Endodermal cell (in vitro differentiated cells): ENCODE data around the gene DTNA. TPM values are rescaled to one million over a fixed set of nuclear protein-coding genes. Genes with fewer than 3 reads are reported as not detected.
A peak's percentile ranks its signal among the peaks of the same experiment; 100 is the strongest.

Experiments used
- DNase-seq: peaks from one replicate; pipeline ENCODE4 v3.0.0-alpha.2; 2017
- H3K27ac ChIP-seq: 2 replicates; pipeline ENCODE4 v1.5.1; 2013; ENCODE audit warnings: mild to moderate bottlenecking, low read depth, low read length, moderate library complexity
- H3K27me3 ChIP-seq: 2 replicates; pipeline ENCODE4 v1.6.1; 2013; ENCODE audit warnings: mild to moderate bottlenecking, low read length, moderate library complexity; ENCODE audit not compliant: insufficient read depth, control insufficient read depth, poor library complexity, severe bottlenecking
- H3K36me3 ChIP-seq: 2 replicates; pipeline ENCODE4 v1.7.0; 2013; ENCODE audit warnings: mild to moderate bottlenecking, low read length, moderate library complexity; ENCODE audit not compliant: control insufficient read depth, insufficient read depth
- H3K4me1 ChIP-seq: one replicate; pipeline ENCODE4 v1.7.0; 2013; ENCODE audit warnings: low read length; ENCODE audit not compliant: control insufficient read depth, insufficient read depth
- H3K4me3 ChIP-seq: 2 replicates; pipeline ENCODE4 v1.5.1; 2013; ENCODE audit warnings: mild to moderate bottlenecking, low read length, moderate library complexity
- H3K9ac ChIP-seq: 2 replicates; pipeline ENCODE4 v1.6.1; 2013; ENCODE audit warnings: mild to moderate bottlenecking, low read length, moderate library complexity; ENCODE audit not compliant: poor library complexity, severe bottlenecking; ENCODE audit errors: extremely low read depth
- H3K9me3 ChIP-seq: 2 replicates; pipeline ENCODE4 v1.6.1; 2013; ENCODE audit warnings: mild to moderate bottlenecking, low read length, moderate library complexity; ENCODE audit not compliant: control insufficient read depth
- H3K27ac Mint-ChIP-seq: 2 replicates; pipeline ENCODE4 v1.8.0; 2020; ENCODE audit warnings: mixed read lengths
- H3K27me3 Mint-ChIP-seq: 2 replicates; pipeline ENCODE4 v1.8.0; 2021; ENCODE audit warnings: mild to moderate bottlenecking, mixed read lengths; ENCODE audit not compliant: insufficient read depth
- H3K36me3 Mint-ChIP-seq: 2 replicates; pipeline ENCODE4 v1.8.0; 2020; ENCODE audit warnings: low read depth, mixed read lengths
- H3K4me1 Mint-ChIP-seq: 2 replicates; pipeline ENCODE4 v1.8.0; 2020; ENCODE audit warnings: mixed read lengths
- H3K4me3 Mint-ChIP-seq: 2 replicates; pipeline ENCODE4 v1.8.0; 2020; ENCODE audit warnings: mild to moderate bottlenecking, moderate library complexity, mixed read lengths
- H3K9me3 Mint-ChIP-seq: 2 replicates; pipeline ENCODE4 v1.8.0; 2020; ENCODE audit warnings: mild to moderate bottlenecking, mixed read lengths
- CTCF ChIP-seq: fragments of 200-600 bp; sonication (generic); conservative IDR thresholded peaks from 2 replicates; pipeline ENCODE4 v1.5.0; 2021; ENCODE audit warnings: antibody characterized with exemption, mild to moderate bottlenecking
- WGBS, 2 experiments: methylation state at CpG; one replicate each; pipeline versions ENCODE4 v1.1.5 to v1.1.7; 2013; ENCODE audit warnings: missing lambda C conversion rate in 2 of 2, mixed read lengths in 1 of 2; ENCODE audit not compliant: insufficient coverage in 1 of 2, insufficient read length in 1 of 2; 5-methylcytosine and 5-hydroxymethylcytosine counted together
- total RNA-seq, 2 donors: library from RNA; stranded (reverse); fragmentation: NEBNext Ultra II Directional in 1 of 2; extraction: Animal tissue kit (Norgen Biotek cat#: 25700) in 1 of 2; gene quantifications; 2 replicates in 1 of 2; 3 replicates in 1 of 2; pipeline ENCODE4 v1.2.1, GENCODE V29; 2021

Gene DTNA
- total RNA-seq, 2 donors from 2014 or later: 45.6 to 51.6 TPM

GRCh38 chr18:34805878-34806351 is 95.8 kb downstream of the DTNA start:
- H3K36me3 ChIP-seq: no peaks in the 10 kb centered on the region

DNA sequence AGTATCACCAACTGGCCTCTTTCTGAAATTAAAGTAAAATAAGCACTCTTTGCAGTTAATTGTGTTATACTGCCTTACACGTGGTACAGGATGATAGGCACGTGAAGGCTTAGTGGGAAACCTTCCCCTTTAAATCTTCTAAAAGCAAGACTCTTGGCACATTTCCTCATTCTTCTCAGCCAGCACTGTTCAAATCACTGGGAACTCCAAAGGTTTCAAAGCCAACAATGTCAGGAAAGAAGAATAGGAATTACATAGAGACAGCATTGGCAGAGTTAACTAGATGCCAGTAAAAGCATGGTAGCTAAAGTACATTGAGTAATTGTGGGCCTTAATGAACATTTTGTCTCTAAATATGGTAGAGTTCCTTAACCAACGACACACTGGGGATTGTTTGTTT is 96.4 kb downstream of the DTNA start:
- Histone ChIP-seq H3K27me3 (no peaks in the 10 kb centered on the region), H3K4me1 (peaks cover 3% of the 10 kb centered on the region), H3K4me3 (no peak overlapping the region), H3K27ac (no peak overlapping the region), H3K36me3 (no peaks in the 10 kb centered on the region), H3K9me3 (no peaks in the 10 kb centered on the region), H3K9ac (no peak overlapping the region)
- TF ChIP-seq CTCF: no peak
- no peaks in the 10 kb centered on the region for H3K36me3 Mint-ChIP-seq
- 95 to 97% methylated on average over 3 of the region's 3 CpGs for whole genome bisulfite sequencing, 2 experiments
- no peaks in the 10 kb centered on the region for H3K27me3 Mint-ChIP-seq
- no peaks in the 10 kb centered on the region for H3K9me3 Mint-ChIP-seq
- H3K4me3 Mint-ChIP-seq: no peak overlapping the region
- H3K4me1 Mint-ChIP-seq: peaks cover 16% of the 10 kb centered on the region
- H3K27ac Mint-ChIP-seq: no peak overlapping the region
- DNase-seq: no peak

More at GRCh38 chr18:34805878-34806351, 95.8 kb downstream of the DTNA start:
- no peak for TF ChIP-seq CTCF
- no peak overlapping the region for H3K27ac Mint-ChIP-seq
- no peaks in the 10 kb centered on the region for H3K27me3 Mint-ChIP-seq
- H3K36me3 Mint-ChIP-seq: no peaks in the 10 kb centered on the region
- peaks cover 16% of the 10 kb centered on the region for H3K4me1 Mint-ChIP-seq
- Histone ChIP-seq H3K9me3 (no peaks in the 10 kb centered on the region), H3K4me3 (no peak overlapping the region), H3K9ac (no peak overlapping the region), H3K27me3 (no peaks in the 10 kb centered on the region), H3K27ac (no peak overlapping the region), H3K4me1 (peaks cover 3% of the 10 kb centered on the region)
- DNase-seq: no peak
- H3K4me3 Mint-ChIP-seq: no peak overlapping the region
- H3K9me3 Mint-ChIP-seq: no peaks in the 10 kb centered on the region

DNA sequence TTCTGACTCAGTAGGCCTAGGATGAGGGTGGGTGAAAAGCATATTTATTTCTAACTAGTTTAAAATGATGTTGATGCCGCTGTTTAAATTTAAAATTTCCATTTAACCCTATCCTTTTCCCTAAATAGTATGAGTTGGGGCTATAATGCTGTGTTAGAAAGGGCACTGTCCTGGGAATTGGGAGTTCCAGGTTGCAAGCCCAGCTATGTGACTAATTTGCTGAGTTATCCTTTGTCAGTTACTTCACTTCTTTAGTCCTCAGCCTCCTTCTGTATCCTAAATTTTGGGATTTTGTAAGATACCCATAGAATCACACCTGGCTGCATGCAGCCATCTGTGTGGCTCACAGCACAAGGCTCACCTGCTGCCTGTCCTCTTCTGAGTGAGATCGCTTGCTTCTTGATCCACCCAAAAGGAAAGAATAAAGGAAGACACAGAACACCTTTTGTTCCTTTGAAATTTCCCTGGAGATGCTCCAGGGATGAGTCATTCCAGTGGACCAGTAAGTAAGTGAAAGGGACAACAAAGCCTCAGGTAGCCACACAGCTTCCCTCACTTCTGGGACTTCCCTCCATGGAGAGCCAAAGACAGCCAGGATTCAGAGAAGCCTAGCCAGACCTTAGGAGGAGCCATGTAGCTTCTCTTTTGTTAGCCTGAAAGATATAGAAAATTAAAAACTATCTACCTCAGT is 97.2 kb downstream of the DTNA start:
- Histone ChIP-seq H3K27me3 (no peaks in the 10 kb centered on the region), H3K36me3 (no peaks in the 10 kb centered on the region), H3K4me3 (no peak overlapping the region), H3K9ac (no peak overlapping the region), H3K4me1 (peaks cover 3% of the 10 kb centered on the region), H3K9me3 (no peaks in the 10 kb centered on the region), H3K27ac (no peak overlapping the region)
- peak; percentile 80 for DNase-seq
- peaks cover 5% of the 10 kb centered on the region for H3K36me3 Mint-ChIP-seq
- TF ChIP-seq CTCF: no peak
- H3K27me3 Mint-ChIP-seq: no peaks in the 10 kb centered on the region
- H3K4me3 Mint-ChIP-seq: no peak overlapping the region
- peaks cover 17% of the 10 kb centered on the region for H3K4me1 Mint-ChIP-seq
- peak overlapping the region; percentile 68 for H3K27ac Mint-ChIP-seq
- WGBS, 2 experiments: 83 to 86% methylated on average over 1 of the region's 2 CpGs
- H3K9me3 Mint-ChIP-seq: no peaks in the 10 kb centered on the region
